Muscle of back (tissue), 11 donors: Measurements from ENCODE around the gene TXNRD1. TPM values are rescaled to one million over a fixed set of nuclear protein-coding genes. Genes with fewer than 3 reads are reported as not detected.
A peak's percentile ranks its signal among the peaks of the same experiment; 100 is the strongest.
"Not testable (repeated sequence)": the region's sequence is repeated elsewhere in the genome, so short reads cannot be mapped to it uniquely, and the experiment has no call there.

Experiments
- DNase-seq, 3 donors: peaks; one replicate each; pipeline versions ENCODE4 v3.0.0 to v3.0.0-alpha.2; 2013
- polyA plus RNA-seq, 10 donors: library from polyadenylated mRNA; unstranded; fragments of 120-200 nt; gene quantifications; one replicate each; pipeline ENCODE4 v1.2.1, GENCODE V29; 2013; ENCODE audit not compliant: insufficient read length in 10 of 10

Gene TXNRD1
- polyA plus RNA-seq, 10 donors, result 31.4 to 46.6 (median 39.8) TPM

- peak in 1 of 3 donors; percentile 35 for DNase-seq
Measured at GRCh38 chr12:104189915-104190555, 25.5 kb upstream of the TXNRD1 start.

- no peak for DNase-seq
Measured at GRCh38 chr12:104190641-104191176, 24.9 kb upstream of the TXNRD1 start.

- no peak for DNase-seq
Measured at GRCh38 chr12:104197264-104197663, 18.3 kb upstream of the TXNRD1 start.

- DNase-seq, result no peak
Measured at GRCh38 chr12:104199964-104200363, 15.6 kb upstream of the TXNRD1 start.

- DNase-seq, result peak; percentile 30 to 59 (median 35)
Measured at GRCh38 chr12:104201238-104202001, 14.2 kb upstream of the TXNRD1 start.

- no peak for DNase-seq
Measured at GRCh38 chr12:104204690-104205480, 10.7 kb upstream of the TXNRD1 start.

DNA sequence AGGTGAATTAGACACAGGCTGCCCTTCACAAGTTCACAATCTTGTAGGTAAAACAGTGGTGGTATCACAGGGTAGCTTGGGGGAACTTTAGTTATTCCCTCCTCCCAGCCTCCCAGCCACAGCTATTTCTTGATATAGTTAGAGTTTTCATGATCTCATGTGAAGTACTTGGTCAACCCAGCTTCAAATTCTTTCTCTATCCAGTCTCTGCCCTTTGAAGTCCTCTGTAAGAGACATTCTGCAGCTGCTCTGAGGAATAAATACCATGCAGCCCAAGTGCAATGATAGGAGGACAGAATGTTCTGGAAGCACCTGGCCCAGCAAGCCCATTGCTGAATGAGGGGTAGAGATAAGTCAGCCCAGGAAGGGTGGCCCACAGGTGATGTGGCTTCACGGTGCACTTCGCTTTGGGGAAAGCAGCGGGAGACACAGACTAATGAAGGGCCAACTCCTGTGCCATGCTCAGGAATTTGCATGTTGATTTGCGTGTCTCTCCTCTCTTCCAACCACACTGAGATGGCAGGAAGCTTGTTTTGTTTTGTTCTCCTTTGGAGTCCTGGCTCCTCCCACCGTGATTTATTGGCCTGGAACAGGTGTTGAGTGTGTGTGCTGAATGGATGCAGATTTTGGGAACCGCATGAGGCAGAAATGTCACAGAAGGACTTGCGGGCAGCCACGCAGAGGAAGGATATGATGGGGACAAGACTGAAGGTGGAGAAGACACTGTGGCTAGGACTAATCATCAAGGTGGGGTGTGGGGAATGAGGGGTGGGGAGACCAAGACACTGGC is 8.0 kb upstream of the TXNRD1 start:
- no peak for DNase-seq

DNA sequence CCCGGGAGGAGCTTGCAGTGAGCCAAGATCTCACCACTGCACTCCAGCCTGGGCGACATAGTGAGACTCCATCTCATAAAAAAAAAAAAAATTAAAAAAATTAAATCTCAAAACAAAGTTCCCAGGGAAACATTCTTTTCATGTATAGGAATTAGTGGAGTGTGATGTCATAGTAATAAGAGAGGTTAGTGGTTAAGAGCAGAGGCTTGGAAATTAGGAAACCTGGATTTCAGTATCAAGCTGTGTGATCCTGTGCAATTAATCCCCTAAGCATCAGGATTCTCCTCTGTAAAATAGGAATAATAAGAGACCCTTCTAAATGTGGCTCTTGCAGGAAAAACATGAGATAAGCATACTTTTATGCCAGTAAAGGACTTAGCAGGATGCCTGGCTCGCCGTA is 3.1 kb upstream of the TXNRD1 start:
- no peak for DNase-seq

DNA sequence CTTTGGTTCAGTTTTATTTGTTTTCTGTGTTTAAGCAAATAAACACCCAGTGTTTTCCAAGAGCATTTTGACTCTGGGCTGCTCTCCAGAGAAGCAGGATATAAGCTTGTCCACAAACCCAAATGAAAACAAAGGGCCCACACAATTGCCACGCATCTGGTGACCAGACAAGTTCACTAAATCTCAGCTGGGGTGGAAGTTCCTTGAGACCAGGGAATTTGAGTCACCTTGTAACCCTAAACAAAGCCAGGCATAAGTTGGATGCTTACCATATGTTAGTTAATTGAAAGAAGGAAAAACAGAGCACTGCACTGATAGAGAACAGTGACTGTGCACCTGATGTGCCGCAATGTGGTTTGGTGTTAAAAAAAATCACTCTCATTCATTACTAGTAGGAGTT is 1.6 kb upstream of the TXNRD1 start:
- DNase-seq, result peak in 2 of 3 donors; percentile 14 to 23

DNA sequence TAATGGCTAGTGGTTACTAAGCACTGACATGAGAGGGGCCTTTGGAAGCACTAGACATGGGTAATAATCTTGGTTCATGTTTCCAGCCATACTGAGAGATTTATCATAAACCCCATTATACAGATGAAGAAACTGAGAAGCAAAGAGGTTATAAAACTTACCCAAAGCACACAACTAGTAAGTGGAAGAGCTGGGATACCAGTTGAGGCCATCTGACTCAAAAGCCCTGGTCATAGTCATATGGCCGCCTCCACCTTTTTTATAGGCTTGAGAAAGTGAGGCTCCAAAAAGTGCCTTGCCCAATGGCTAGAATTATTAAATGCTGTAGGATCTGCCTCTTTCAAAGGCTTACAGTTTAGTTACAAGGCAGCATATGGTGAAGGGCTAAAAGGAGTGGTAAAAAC is 944 bp downstream of the TXNRD1 start:
- no peak for DNase-seq

DNA sequence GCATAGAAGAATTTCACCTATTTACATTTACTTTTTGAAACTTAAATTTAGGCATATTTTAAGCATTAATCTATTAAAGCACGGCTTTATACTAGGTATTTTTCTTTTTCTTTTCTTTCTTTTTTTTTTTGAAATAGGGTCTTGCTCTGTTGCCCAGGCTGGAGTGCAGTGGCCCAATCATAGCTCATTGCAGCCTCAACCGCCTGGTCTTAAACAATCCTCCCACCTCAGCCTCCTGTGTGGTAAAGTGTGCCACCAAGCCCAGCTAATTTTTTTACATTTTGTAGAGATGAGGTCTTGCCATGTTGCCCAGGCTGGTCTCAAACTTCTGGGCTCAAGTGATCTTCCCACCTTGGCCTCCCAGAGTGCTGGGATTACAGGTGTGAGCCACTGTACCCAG is 2.9 kb downstream of the TXNRD1 start:
- DNase-seq, result not testable (repeated sequence)

GRCh38 chr12:104218935-104219334 is 3.4 kb downstream of the TXNRD1 start:
- no peak for DNase-seq

GRCh38 chr12:104219361-104219892 is 3.8 kb downstream of the TXNRD1 start:
- peak in 2 of 3 donors; percentile 37 to 93 for DNase-seq

- peak in 1 of 3 donors; percentile 76 for DNase-seq
Measured at GRCh38 chr12:104219908-104220404, 4.4 kb downstream of the TXNRD1 start.

- no peak for DNase-seq
Measured at GRCh38 chr12:104220931-104221330, 5.4 kb downstream of the TXNRD1 start.

DNA sequence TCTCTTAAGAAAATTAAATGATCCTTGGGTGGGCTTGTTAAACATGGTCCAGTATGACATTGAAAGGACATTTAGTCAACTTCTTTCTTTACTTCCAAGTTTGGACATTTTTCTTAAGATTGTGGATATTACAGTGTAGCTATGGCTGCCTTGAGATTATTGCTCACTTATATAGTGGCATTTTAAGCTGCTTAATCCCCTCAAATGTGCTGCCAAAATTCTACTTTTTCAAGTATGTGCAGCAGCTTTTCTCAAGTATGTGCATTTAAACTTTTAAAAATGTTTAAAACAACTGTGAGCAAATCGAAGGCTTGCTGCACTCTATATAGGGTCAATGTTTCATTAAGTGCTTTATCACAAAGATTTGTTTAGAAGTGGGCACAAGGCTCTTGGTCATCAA is 7.4 kb downstream of the TXNRD1 start:
- DNase-seq, result no peak

- no peak for DNase-seq
Measured at GRCh38 chr12:104223712-104224111, 8.1 kb downstream of the TXNRD1 start.

- no peak for DNase-seq
Measured at GRCh38 chr12:104226672-104227071, 11.1 kb downstream of the TXNRD1 start.

- DNase-seq, result no peak
Measured at GRCh38 chr12:104230304-104231095, 14.9 kb downstream of the TXNRD1 start.
